ENCODE data around the gene UCK2.

The UCK2 gene

DNA sequence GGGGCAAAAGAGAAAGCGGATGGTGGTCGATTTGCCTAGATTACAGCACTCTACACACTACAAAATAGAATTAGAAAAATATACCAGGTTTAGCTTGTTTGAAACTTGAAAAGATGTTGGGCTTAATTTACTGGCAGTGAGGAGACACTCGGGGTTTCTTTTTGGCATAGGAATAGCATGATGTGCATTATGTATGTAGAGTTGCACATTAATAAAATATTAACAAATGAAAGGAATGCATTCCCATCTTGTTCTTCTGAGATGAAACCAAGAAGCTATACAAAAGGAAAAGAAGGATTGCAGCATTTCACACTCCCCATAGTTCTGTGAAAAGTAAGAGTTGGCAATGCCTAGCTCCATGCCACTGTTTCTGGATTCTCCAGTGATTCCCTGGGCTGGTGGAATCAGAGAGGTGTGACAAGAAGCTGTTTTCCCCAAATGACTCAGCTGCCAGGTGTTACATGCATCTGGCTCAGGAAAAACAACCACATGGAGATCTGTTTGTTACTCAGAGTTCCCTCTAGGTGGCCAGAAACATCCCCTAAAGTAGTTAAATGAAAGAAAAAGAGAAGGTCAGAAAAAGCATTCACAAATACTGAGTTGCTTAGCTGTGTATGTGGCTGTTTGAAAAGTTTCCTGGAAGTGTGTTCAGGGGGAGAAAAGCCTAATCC, 115.6 kb downstream of the UCK2 start:
- peaks cover 29% of the 10 kb centered on the region for H3K27me3 Mint-ChIP-seq (ENCODE audit: low read depth)
- H3K4me1 Mint-ChIP-seq: no peaks in the 10 kb centered on the region
- no peak overlapping the region for H3K4me3 Mint-ChIP-seq
- H3K9me3 Mint-ChIP-seq: no peaks in the 10 kb centered on the region
- TF ChIP-seq, protein P1, sequence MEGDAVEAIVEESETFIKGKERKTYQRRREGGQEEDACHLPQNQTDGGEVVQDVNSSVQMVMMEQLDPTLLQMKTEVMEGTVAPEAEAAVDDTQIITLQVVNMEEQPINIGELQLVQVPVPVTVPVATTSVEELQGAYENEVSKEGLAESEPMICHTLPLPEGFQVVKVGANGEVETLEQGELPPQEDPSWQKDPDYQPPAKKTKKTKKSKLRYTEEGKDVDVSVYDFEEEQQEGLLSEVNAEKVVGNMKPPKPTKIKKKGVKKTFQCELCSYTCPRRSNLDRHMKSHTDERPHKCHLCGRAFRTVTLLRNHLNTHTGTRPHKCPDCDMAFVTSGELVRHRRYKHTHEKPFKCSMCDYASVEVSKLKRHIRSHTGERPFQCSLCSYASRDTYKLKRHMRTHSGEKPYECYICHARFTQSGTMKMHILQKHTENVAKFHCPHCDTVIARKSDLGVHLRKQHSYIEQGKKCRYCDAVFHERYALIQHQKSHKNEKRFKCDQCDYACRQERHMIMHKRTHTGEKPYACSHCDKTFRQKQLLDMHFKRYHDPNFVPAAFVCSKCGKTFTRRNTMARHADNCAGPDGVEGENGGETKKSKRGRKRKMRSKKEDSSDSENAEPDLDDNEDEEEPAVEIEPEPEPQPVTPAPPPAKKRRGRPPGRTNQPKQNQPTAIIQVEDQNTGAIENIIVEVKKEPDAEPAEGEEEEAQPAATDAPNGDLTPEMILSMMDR (IDR thresholded peaks at IDR 0.05; ENCODE audit: unreplicated experiment in 3 of 3): no peak
- H3K27ac Mint-ChIP-seq: no peak overlapping the region
- H3K36me3 Mint-ChIP-seq (ENCODE audit: low read depth): no peaks in the 10 kb centered on the region

- TF ChIP-seq, protein P1 (IDR thresholded peaks at IDR 0.05; ENCODE audit: unreplicated experiment in 3 of 3): no peak
- Mint-ChIP-seq H3K4me1 (no peaks in the 10 kb centered on the region), H3K36me3 (ENCODE audit: low read depth) (no peaks in the 10 kb centered on the region), H3K4me3 (no peak overlapping the region), H3K9me3 (no peaks in the 10 kb centered on the region), H3K27me3 (ENCODE audit: low read depth) (peaks cover 36% of the 10 kb centered on the region), H3K27ac (no peak overlapping the region)
These were observed 118.5 kb downstream of the UCK2 start for GRCh38 chr1:165945911-165946310.

- TF ChIP-seq, protein P1 (IDR thresholded peaks at IDR 0.05; ENCODE audit: unreplicated experiment in 3 of 3): no peak
- Mint-ChIP-seq H3K36me3 (ENCODE audit: low read depth) (no peaks in the 10 kb centered on the region), H3K9me3 (no peaks in the 10 kb centered on the region), H3K27ac (no peak overlapping the region), H3K27me3 (ENCODE audit: low read depth) (peaks cover 32% of the 10 kb centered on the region), H3K4me3 (no peak overlapping the region), H3K4me1 (no peaks in the 10 kb centered on the region)
These were observed 120.5 kb downstream of the UCK2 start for GRCh38 chr1:165947797-165948455.

DNA sequence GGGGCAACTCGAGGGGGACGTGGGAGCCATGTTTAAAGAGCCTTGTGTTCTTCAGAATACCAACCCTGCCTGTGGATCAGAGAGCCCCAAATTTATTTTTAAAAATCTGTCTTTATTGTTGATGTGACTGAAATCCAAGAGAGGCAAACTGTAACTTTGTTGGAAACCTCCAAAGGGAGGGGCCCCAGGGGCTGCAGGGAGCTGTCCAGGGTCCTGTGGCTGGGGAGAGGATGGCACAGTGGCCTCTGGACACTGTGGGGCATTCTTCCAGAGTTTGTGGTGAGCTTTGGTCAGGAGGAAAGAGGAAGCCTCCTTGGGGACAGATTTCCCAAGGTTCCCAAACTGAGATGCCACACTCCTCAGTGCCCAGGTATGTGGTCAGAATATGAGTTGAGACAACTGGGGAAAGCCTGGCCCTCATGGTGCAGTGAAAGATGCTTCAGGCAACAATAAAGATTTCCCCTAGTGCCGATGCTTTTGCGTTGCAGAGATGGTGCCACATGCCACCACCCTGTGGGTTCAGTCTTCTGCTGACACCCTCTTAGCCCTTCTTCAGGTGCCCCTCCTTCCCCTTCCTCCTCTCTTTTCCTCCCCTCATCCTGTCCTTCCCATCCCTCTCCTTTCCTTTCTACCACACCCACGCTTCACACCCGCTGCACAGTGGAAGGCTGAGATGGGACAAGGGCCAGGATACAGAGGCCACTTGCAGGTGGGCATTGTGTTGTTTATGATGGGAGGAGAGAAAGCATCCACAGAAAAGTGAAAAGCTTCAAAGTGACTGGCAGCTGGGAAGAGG, 122.1 kb downstream of the UCK2 start:
- Mint-ChIP-seq H3K9me3 (no peaks in the 10 kb centered on the region), H3K36me3 (ENCODE audit: low read depth) (no peaks in the 10 kb centered on the region), H3K27ac (no peak overlapping the region), H3K27me3 (ENCODE audit: low read depth) (peaks cover 27% of the 10 kb centered on the region), H3K4me3 (peak overlapping the region in 1 of 3 experiments; percentile 7), H3K4me1 (no peaks in the 10 kb centered on the region)
- TF ChIP-seq, protein P1 (IDR thresholded peaks at IDR 0.05; ENCODE audit: unreplicated experiment in 3 of 3): no peak

- no peaks in the 10 kb centered on the region for H3K9me3 Mint-ChIP-seq
- peak overlapping the region; percentile 42 to 74 (median 61) for H3K27ac Mint-ChIP-seq
- H3K36me3 Mint-ChIP-seq (ENCODE audit: low read depth): no peaks in the 10 kb centered on the region
- H3K27me3 Mint-ChIP-seq (ENCODE audit: low read depth): peaks cover 4% of the 10 kb centered on the region
- TF ChIP-seq, protein P1 (IDR thresholded peaks at IDR 0.05; ENCODE audit: unreplicated experiment in 3 of 3): no peak
- H3K4me1 Mint-ChIP-seq: peaks cover 11% of the 10 kb centered on the region
- no peak overlapping the region for H3K4me3 Mint-ChIP-seq
These were observed 127.5 kb downstream of the UCK2 start for GRCh38 chr1:165954940-165955339.

Measured in nephron (organoid).